NCI-H82 (cell line): ENCODE measurements around the gene KCNT1.

Experiments
- DNase-seq: peaks from one replicate; lab custom pipeline; 2025; lab: John Stamatoyannopoulos, UW

Gene KCNT1

DNA sequence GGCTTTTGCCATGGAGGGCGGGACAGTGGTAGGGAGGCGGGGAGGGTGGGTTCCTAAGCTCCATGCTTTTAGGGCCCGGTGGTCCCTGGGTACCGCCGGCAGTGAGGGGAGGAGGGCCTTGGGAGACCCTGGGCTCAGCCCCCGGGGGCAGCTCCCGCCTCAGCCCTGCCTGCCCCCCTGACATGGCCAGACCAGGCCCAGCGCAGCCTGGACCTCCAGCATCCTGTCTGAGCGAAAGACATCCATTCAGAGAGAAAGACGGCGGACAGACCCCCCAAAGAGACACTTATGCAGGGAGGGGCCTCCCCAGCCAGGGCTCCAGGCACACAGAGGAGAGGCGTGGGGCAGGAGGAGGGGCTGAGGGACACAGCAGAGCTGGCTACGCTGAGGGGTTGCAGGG is 45.3 kb downstream of the KCNT1 start:
- DNase-seq = no peak

DNA sequence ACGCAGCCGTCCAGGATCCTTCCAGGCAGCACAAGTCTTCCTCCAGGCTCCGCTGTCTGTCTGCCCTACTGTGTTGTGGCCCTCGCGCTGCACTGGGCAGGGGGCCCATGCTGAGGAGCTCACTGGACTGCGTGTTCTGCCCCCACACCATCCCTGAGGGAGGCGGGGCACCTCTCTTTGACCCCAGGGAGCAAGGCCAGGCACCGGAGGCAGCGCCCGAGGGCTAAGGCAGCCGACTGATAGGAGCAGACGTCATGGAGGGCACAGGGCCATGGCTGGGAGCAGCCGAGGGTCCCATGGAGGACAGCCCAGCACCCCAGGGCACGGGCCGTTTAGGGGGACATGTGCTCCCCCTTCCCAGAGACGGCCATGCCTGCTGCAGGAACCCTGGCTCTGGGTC is 46.7 kb downstream of the KCNT1 start:
- no peak for DNase-seq

DNA sequence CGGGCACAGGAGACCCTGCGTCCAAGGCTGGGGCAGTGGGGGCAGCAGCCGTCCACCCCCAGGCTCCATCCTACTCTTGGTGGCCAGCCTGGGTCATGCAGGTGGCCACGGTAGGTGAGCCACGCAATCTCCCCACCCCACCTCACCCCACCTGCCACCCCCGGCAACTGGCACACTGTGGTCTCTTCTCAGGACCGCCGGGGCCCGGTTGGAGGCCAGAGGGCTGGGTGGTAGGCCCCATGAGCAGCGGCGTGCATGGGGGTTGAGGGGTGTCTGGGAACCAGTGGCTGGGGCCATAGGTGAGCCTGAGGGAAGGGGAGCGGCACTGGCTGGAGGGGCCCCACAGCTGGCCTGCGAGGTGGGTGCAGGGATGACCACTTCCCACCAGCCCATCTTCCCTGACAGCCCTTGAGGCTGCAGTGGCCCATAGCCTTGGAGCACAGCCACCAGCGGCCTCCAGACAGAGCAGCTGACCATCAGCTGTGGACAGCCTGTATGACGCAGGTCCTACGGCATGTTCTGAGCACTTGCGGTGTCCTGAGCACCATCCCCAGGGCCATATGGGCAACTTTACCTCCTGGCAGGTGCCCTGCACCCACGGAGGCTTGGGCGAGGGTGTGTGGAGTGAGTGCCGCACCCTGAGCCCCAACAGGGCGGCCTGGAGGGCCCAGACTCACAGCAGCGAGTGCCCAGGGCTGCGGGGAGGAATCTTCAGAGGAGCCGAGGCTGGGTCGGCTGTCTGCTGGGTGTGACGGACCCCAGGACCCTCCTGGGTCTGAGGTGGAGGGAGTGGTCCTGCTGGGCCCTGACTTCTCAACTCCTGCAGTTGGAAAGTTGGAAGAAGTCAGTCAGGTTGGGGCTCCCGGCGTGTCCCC is 47.4 kb downstream of the KCNT1 start:
- no peak for DNase-seq

DNA sequence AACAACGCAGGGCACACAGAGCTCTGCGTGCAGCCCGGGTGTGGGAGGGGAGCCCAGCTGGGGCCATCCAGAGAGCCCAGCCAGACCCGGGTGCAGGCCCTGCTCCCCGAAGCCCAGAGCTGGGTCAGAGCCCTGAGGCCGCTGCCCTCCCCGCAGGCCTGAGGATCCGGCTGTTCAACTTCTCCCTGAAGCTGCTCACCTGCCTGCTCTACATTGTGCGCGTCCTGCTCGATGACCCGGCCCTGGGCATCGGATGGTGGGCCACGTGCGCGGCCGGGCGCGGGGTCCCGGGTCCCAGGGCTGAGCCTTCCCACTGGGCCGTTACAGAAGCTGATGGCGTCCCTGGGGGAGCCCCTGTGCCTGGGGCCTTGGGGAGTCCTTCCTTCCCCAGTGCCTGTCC is 48.8 kb downstream of the KCNT1 start:
- no peak for DNase-seq

DNA sequence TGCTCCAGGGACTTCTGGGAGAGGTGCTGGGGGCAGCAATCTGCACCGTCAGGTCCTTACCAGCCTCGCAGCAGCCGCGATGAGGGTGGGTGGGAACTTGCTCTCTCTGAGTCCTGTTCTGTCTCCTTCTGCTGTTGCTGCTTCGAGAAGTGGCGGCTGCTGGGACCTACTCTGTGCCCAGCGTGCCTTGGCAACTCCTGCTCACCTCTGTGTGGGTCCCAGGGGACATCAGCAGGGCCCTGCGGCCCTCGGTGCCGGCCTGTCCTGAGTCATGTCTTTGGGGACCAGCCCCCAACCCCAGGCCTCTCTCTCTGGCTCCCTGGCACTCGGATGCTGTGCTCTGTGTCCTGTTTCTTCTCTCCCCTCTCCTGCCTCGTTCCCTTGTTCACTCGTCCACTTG is 49.5 kb downstream of the KCNT1 start:
- no peak for DNase-seq

DNA sequence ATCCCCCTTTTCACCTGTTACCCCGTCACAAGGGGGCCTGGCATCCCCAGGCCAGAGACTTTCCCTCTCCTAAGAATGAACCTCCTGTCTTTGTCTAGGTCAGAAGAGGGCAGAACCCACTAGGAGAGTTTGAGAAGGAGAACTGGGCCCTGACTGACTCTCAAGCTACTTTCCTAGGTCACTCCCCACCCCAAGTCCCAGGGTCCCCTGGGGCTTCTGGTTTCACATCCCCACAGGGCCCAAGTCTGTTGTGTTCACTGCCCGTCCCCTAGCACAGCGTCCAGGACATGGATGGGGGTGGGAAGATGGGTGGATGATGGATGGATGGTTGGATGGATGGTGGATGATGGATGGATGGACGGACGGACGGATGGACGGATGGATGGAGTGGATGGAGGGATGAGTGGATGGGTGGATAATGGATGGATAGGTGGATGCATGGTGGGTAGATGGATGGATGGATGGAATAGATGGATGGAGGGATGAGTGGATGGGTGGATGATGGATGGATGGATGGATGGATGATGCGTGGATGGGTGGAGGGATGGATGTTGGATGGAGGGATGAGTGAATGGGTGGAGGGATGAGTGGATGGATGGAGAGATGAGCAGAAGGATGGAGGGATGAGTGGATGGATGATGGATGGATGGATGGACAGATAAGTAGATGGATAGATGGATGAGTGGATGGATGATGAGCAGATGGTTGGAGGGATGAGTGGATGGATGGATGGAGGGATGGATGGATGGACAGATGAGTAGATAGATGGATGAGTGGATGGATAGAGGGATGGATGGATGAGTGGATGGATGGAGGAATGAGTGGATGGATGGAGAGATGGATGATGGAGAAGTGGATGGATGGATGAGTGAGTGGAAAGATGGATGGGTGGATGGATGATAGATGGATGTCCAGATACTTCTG is 50.6 kb downstream of the KCNT1 start:
- no peak for DNase-seq

DNA sequence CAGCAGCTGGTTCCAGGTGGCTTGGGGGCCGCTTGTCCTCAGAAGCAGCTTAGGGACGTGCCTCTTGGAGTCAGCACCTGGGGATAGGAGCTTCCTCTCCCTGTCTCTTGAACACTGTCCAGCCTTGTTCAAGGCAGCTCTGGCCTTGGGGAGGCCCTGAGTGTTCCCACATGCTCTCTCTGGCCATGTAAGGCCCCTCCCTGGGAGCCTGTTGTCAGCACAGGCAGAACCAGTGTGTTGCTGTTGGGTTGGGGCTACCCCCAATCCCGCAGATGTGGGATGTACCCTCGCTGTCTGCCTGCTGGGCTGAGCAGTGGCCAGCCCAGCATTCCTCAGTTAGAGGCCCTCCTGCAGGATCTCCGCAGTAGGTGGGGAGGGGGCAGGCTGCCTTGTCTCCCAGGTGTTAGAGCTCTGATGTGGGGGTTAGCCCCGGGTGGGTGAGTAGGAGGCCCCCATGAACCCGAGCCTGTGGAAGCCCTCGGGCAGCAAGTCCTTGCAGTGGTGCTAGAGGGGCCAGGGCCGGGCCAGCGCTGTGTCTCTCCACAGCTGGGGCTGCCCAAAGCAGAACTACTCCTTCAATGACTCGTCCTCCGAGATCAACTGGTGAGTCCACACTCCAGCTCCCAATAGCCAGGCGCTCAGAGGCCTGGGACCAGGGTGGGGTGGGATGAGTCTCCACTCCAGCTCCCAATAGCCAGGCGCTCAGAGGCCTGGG is 51.6 kb downstream of the KCNT1 start:
- no peak for DNase-seq

DNA sequence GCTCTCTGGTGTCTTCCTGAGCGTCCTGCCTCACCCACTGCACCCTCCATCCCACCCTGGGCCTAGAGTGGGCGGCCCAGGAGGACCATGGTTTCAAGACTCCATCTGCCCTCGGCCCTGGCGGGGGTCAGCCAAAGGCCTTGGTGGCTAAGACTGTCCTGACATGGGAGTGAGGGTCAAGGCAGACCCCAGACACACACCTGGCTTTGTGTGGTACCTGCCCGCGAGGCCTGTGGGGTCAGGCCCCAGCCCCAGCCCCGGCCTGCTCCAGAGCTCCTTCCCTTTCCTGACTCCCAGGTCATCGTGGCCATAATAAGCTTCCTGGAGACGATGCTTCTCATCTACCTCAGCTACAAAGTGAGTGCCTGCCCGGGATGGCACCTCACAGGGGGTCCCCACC is 54.6 kb downstream of the KCNT1 start:
- no peak for DNase-seq

DNA sequence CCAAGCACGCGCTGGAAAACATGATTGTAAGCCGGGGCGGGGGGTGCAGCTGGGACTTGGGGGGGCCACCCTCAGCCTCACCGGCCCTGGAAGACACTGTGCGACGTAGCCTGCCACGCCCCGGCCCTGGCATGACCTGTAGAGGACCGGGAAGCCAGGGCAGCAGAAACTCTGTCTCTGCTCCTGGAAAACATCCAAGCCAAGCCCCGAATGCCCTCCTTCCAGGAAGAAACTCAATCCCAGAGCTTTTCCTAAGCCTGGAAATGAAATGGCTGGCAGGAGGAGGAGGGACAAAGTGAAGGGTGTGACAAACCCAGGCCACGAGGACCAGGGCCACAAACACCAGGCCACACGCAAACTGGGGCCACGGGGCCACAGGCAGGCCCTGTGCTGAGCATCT is 55.4 kb downstream of the KCNT1 start:
- DNase-seq = no peak

DNA sequence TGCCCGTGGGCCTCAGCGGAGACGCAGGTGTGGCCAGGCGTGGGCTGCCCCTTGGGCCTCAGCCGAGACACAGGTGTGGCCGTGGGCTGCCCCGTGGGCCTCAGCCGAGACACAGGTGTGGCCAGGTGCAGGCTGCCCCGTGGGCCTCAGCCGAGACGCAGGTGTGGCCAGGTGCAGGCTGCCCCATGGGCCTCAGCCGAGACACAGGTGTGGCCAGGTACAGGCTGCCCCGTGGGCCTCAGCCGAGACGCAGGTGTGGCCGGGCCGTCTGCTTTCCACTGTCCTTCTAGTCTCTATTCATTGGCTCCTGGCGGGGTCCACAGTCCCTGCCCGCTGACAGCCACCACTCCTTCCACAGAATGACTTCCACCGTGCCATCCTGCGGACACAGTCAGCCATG is 56.1 kb downstream of the KCNT1 start:
- no peak for DNase-seq

DNA sequence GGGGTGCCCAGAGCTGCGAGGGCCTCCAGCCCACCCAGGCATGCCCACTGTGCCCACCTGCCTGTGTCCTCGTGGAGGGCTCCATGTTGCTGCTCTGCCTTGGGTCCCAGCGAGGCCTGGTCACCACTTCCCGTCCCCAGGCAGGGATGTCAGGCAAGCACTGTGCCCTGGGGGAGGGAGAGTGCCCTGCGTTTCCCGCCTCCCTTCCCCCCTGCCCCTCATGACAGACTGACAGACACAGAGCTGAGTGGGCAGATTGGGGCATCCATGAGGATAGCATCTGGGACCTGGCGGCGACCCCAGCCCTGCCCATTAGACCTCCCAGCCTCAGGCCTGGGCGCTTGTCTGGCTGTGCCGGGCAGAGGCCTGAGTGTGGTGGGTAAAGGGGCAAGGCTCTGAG is 56.9 kb downstream of the KCNT1 start:
- no peak for DNase-seq

DNA sequence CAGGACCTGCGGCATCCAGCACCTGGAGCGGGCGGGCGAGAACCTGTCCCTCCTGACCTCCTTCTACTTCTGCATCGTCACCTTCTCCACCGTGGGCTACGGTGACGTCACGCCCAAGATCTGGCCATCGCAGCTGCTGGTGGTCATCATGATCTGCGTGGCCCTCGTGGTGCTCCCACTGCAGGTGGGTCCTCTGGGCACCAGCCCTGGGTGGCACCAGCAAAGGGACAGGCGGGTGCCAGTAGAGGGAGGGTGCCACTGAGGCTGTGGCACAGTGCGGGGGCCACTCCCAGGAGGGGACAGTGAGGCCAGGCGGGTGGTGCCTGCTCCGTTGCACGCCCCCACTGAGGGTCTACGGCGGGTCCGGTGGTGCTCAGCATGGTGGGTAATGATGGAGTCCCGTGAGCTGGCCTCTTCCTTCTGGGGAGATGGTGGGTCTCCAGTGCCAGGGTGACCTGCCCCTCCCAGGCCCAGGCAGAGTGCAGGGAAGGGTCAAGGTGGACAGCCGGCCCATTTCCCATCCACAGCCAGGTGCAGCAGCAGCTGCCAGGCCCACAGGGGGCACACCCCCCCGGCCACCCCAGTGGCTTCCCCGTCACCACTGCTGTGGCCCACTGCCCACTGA is 57.8 kb downstream of the KCNT1 start:
- no peak for DNase-seq

DNA sequence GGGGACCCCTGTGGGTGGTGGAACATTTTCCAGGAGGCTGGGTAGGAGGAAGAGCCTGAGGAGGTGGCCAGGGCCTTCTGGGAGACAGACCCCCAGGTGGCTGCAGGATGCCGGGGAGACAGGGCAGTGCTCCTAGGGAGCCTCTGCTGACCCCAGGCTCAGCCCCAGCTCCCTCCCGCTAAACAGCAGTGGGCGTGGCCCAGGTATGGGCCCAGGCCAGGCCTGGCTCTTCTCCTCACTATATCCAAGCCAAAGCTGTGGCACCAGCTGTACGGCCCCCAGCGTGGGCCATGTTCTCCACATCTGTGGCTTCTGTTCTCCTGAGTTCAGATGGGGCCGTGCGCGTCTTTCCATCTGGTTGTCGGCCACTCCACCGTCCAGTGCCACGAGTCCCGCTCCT is 58.5 kb downstream of the KCNT1 start:
- no peak for DNase-seq

DNA sequence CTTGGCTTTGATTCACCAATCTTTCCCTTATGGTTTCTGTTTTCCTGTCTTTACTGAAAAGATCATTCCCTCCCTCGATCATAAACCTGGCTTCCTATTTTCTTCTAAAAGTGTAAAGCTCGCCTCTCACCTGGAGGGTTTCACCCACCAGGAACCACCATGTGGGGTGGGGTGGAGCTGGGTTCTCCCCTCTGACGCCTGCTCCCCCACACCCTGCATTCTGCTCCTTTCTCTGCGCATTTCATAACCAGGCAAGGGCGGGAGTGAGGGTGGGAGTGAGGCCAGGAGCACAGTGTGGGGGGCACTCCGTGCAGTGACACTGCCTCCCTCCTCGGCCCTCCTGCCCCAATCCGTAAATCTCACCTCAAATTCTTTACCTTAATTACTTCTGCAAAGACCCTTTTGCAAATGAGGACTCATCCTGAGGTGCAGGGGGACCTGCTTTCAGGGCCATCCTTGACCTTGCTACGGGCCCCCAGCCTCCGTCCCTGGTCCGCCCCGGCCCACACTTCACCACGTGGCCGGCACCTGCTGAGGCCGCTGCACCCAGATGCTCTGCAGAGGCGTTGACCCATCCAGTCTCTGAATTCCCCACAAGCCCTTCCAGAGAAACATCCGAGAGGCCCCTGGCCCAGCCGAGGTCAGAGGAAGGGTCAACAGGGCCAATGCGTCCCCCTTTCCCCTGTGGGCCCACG is 59.3 kb downstream of the KCNT1 start:
- no peak for DNase-seq

DNA sequence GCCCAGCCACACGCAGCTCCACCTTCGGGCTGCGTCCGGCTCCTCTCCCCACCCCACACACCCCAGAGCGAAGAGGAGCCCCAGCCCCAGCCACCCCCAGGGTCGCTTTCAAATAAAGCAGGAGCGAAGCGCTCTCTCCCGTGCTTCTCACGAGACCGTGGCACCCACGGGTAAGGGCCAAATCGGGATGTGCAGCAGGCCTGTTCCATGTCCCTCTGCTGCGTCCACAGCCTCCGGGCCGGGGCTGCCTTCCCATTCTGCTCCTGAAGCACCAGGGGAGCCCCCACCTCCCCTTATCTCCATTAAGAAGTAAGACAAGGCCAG is 59.8 kb downstream of the KCNT1 start:
- no peak for DNase-seq

DNA sequence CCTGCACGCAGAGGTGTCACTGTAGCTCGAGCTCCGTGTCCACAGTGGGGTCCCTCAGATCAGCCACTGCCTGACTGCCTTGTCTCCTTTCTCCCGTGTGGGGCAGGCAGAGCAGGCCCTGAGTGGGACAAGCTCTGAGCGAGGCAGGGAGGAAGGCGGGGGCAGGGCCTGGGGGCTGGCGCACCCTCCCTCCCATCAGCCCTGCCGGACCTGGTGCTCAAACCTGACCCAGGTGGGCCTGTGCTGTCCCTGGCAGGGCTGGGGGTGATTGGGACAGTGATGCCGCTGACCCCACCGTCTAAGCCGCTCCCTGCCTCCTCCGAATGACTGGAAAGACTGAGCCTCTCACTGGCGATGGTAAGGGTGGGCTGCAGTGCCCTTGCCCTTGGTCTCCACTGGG is 60.9 kb downstream of the KCNT1 start:
- DNase-seq = no peak

DNA sequence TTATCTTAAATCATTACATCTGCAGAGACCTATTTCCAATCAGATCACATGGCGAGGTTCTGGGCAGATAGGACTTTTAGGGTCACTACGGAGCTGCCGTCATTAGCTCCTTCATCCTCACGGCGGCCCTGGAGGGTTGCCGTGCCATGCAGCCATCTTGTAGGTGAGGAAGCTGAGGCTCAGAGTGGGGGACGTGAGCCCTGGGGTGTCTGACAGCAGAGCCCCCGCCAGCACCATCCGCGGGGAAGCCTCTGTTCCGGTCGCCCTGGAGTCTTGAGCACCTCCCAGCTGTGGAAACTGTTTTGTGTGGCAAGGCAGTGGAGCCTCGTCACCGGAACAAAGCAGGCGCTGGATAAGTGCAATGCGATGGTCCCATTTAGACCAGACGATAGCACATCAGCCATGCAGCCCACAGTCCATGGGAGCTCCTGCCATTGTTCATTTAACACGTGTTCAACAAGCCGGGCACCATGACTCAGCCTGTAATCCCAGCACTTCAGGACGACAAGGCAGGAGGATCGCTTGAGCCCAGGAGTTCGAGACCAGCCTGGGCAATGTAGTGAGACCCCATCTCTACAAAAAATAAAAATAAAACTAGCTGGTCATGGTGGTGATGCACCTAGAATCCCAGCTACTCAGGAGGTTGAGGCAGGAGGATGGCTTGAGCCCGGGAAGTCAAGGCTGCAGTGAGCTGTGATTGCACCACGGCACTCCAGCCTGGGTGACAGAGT is 61.9 kb downstream of the KCNT1 start:
- DNase-seq = no peak

DNA sequence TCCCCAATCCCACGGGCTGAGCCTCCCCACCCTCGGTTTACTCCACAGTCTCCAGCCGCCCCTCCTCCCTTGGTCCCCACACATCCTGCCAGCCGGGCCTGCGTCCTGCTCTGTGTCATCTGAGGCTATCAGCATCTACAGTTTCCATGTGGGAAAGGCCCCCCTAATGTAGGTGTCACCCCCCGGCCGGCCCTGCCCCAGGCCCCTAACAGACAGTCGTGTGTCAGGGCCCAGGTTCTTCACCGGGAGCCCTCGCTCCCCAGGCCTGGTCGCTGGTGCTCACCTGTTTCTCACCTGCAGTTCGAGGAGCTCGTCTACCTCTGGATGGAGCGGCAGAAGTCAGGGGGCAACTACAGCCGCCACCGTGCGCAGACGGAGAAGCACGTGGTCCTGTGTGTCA is 62.7 kb downstream of the KCNT1 start:
- no peak for DNase-seq

DNA sequence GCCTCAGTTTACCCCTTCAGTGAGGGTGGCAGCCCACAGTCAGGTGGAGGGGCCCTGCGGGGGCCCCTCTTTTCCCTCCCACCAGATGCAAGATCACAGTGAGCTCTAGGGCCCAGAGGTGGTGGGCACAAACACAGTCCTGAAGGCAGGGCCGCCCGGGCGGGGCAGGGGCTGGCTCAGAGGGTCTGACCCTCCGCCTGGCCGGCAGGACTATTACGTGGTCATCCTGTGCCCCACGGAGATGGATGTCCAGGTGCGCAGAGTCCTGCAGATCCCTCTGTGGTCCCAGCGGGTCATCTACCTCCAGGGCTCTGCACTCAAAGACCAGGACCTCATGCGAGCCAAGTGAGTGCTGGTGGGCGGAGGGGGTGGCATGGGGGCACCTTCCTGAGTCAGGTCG is 63.4 kb downstream of the KCNT1 start:
- no peak for DNase-seq

DNA sequence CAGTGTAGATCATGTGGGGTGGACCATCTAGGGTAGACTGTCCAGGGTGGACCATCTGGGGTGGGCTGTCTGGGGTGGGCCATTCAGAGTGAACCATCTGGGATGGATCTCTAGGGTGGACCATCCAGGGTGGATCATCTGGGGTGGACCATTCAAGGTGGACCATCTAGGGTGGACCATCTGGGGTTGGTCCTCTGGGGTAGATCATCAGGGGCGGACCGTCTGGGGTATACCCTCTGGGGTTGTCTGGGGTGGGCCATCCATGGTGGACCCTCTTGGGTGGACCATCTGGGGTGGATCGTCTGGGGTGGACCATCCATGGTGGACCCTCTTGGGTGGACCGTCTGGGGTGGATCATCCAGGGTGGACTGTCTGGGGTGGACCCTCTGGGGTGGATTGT is 64.3 kb downstream of the KCNT1 start:
- DNase-seq = no peak

DNA sequence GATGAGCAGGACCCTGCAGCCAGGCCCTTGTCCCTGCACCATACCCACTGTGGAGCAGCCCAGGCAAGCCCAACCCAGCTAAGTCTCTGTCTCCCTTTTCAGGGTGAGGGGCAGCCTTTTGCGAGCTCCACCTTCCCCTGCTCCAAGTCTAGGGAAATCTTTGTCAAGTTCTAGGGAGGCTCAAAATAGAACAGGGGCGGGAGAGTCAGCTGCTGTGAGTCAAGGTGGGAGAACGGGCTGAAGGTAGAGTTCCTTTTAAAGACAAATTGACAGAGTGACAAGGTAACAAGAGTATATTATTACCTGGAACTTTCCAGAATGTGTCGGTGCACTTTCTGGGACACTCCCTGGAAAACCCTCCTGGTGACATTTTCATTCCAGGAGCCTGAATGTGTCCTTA is 64.7 kb downstream of the KCNT1 start:
- DNase-seq = no peak
